ENCODE results near the gene COBL. TPM values are rescaled to one million over a fixed set of nuclear protein-coding genes. Genes with fewer than 3 reads are reported as not detected.

Gene COBL
- total RNA-seq, 2 donors from 2014 or later, result not detected

DNA sequence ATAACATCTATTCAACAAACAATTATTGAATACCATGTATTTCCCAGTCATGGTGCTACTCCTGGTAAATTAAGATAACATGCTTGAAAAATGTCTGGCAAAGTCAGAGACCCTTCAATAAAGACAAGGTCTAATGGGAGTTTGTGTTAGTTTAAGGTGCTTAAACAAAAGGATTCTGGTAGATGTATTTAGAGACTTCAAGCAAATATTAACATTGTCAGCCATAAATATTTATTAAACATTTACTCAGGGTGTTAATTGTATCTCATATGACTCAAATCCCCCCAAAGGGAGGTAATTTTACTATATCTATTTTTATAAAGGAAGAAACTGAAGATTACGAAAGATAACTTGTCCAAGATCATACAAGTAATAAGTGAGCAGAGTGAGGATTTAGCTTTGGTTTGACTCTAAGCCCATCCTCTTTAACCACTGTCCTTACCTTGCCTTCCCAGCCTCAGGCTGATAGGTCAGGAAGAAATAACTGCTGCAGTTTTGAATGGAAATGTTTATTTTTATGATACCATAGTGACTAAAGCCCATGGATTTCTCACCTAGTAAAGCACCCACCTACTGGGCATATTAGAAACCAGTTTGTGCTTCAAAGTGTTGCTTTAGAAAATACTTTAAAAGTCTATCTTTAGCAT, 215.4 kb downstream of the COBL start:
- Mint-ChIP-seq H3K4me3 (no peak overlapping the region), H3K9me3 (peaks cover under 1% of the 10 kb centered on the region), H3K27ac (no peak overlapping the region), H3K4me1 (ENCODE audit: low read depth in 2 of 2) (no peaks in the 10 kb centered on the region), H3K27me3 (peaks cover 5 to 14% of the 10 kb centered on the region in 2 donors), H3K36me3 (no peaks in the 10 kb centered on the region)
- DNase-seq (ENCODE audit: low spot score), result no peak
- no peak for ATAC-seq

DNA sequence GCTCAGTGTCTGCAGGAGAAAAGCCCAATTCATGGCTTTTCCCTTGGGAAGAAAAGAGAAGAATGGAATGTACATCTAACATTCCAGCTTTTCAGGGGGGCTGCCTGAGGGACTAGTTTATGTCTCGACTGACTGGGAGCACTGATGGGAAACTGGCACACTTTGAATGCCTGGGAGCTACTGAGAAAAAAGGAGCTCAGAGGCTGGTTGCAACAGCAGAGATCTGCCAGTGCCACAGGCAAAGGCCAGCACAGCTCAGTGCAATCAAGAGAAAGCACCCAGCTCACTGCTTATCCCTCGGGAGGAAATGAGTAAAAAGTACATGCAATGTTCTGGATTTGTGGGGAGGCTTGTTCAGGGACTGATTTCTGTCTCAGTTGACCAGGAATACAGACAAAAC, 226.2 kb downstream of the COBL start:
- H3K27me3 Mint-ChIP-seq, result peaks cover 9 to 12% of the 10 kb centered on the region in 2 donors
- H3K4me3 Mint-ChIP-seq, result no peak overlapping the region
- DNase-seq (ENCODE audit: low spot score) (no peak), ATAC-seq (no peak)
- peaks cover 17% of the 10 kb centered on the region for H3K36me3 Mint-ChIP-seq
- no peaks in the 10 kb centered on the region for H3K4me1 Mint-ChIP-seq (ENCODE audit: low read depth in 2 of 2)
- no peak overlapping the region for H3K27ac Mint-ChIP-seq
- peaks cover 22% of the 10 kb centered on the region for H3K9me3 Mint-ChIP-seq

DNA sequence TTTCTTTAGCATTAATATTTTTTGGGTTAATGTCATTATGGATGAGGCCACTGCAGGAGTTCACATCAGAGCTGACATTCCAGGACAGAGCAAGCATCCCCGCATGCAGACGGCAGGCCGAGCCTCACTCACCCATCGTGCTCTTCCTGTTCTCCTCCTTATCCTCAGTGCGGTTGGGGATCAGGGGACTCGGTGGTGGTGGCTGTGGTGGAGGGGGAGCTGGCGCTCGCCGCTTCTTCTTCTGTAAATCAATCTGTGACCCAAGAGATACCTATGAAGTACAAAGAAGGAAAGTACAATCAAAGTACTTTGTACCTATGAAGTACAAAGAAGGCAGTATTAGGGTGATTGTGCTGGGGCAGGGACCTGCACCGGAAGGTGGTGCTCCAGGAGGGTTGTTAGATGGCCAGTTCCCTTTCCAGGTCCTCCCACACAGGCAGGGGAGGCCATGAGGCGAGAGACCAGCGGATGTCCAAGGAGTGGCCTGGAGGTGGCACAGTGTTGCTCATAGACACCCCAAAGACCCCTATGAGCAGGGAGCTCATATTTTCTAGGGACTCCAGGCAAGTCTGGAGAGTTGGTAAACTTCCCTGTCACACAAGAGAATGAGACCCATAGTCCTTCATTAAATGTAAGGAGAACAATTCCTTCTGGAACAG, 231.4 kb downstream of the COBL start:
- Mint-ChIP-seq H3K36me3 (no peaks in the 10 kb centered on the region), H3K4me3 (no peak overlapping the region), H3K4me1 (ENCODE audit: low read depth in 2 of 2) (no peaks in the 10 kb centered on the region), H3K27ac (no peak overlapping the region), H3K9me3 (no peaks in the 10 kb centered on the region), H3K27me3 (peaks cover 0 to 2% of the 10 kb centered on the region in 2 donors)
- DNase-seq (ENCODE audit: low spot score), result no peak
- ATAC-seq, result peak in 1 of 2 donors; percentile 26

- no peaks in the 10 kb centered on the region for H3K9me3 Mint-ChIP-seq
- ATAC-seq, result no peak
- H3K4me1 Mint-ChIP-seq (ENCODE audit: low read depth in 2 of 2), result no peaks in the 10 kb centered on the region
- no peak overlapping the region for H3K27ac Mint-ChIP-seq
- peaks cover 0 to 2% of the 10 kb centered on the region in 2 donors for H3K27me3 Mint-ChIP-seq
- no peak overlapping the region for H3K4me3 Mint-ChIP-seq
- no peak for DNase-seq (ENCODE audit: low spot score)
- no peaks in the 10 kb centered on the region for H3K36me3 Mint-ChIP-seq
Observed at GRCh38 chr7:51084121-51084520, 232.5 kb downstream of the COBL start.

- Mint-ChIP-seq H3K27me3 (peaks cover 0 to 4% of the 10 kb centered on the region in 2 donors), H3K4me1 (ENCODE audit: low read depth in 2 of 2) (no peaks in the 10 kb centered on the region), H3K9me3 (no peaks in the 10 kb centered on the region), H3K4me3 (no peak overlapping the region), H3K36me3 (no peaks in the 10 kb centered on the region), H3K27ac (no peak overlapping the region)
- DNase-seq (ENCODE audit: low spot score) (no peak), ATAC-seq (no peak)
Observed at GRCh38 chr7:51082940-51083533, 233.6 kb downstream of the COBL start.

DNA sequence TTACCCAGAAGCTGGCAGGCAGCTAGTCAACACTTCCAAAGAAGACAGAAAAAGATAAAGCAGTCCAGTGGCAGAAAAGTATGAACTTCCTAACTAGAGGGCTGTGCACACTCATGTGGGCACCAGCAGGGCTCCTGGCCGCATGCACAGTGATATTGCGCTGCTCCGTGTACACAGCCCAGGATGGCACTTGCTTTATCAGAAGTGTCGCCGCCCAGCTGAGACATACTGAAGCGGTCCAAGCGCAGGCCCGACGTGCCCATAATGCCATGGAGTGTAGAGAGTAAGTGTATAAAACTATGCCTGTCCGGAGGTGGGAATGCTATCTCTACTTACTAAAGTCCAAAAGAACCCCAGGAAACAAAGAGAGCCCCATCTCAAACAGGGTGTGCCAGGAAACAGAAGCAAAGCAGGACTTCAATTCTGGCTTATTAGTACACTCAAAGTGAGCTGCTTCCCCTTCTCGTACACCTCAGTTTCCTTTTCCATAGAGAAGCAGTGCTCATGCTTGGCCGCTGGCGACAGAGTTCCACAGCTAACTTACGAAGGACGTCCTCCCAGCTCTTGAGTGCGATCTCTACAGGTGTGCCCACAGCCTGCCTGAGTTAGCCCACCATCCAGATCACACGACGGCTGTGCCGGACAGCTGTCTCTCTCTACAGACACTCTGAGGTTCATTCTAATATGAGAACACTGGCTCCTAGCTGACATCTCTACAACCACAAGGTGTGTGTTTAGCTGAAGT, 234.3 kb downstream of the COBL start:
- no peak overlapping the region for H3K4me3 Mint-ChIP-seq
- DNase-seq (ENCODE audit: low spot score) (no peak), ATAC-seq (no peak)
- H3K4me1 Mint-ChIP-seq (ENCODE audit: low read depth in 2 of 2), result no peaks in the 10 kb centered on the region
- no peak overlapping the region for H3K27ac Mint-ChIP-seq
- peaks cover 0 to 6% of the 10 kb centered on the region in 2 donors for H3K27me3 Mint-ChIP-seq
- no peaks in the 10 kb centered on the region for H3K36me3 Mint-ChIP-seq
- no peaks in the 10 kb centered on the region for H3K9me3 Mint-ChIP-seq

- Mint-ChIP-seq H3K9me3 (no peaks in the 10 kb centered on the region), H3K4me3 (no peak overlapping the region), H3K27ac (no peak overlapping the region), H3K27me3 (peaks cover 0 to 6% of the 10 kb centered on the region in 2 donors), H3K36me3 (no peaks in the 10 kb centered on the region), H3K4me1 (ENCODE audit: low read depth in 2 of 2) (no peaks in the 10 kb centered on the region)
- peak in 1 of 2 donors; percentile 5 for ATAC-seq
- DNase-seq (ENCODE audit: low spot score), result no peak
Observed at GRCh38 chr7:51081270-51081890, 235.2 kb downstream of the COBL start.

DNA sequence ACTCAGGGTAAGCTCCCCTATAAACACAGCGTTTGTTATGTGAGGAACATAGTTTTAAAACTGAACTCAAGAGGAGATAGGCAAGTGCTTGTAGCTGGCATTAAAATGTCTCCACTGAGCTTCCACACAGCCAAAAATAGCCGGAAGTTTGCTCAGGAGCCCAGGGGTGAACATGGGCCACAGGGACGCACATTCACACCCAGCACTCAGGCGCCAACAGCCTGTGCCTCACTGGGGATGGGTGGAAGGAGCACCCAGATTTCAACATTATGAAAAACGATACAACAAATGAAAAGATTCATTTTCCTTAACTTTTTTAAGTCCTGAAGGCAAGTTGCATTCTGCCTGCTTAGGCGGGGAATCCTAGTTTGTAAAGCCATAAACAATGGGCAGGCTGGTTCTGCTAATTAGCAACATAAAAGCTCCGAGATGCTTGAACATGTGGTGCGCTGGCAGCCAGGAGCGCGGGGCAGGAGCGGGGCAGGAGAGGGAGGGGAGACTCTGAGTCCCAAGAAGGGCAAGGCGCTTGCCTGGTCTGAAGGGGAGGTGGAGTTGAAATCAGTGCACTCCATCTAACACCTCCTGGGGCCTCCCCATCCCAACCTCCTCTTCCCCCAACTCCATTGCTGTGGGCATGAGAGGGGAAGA, 235.9 kb downstream of the COBL start:
- no peak overlapping the region for H3K27ac Mint-ChIP-seq
- ATAC-seq (no peak), DNase-seq (ENCODE audit: low spot score) (no peak)
- no peak overlapping the region for H3K4me3 Mint-ChIP-seq
- H3K9me3 Mint-ChIP-seq, result no peaks in the 10 kb centered on the region
- peaks cover 0 to 7% of the 10 kb centered on the region in 2 donors for H3K27me3 Mint-ChIP-seq
- H3K36me3 Mint-ChIP-seq, result no peaks in the 10 kb centered on the region
- H3K4me1 Mint-ChIP-seq (ENCODE audit: low read depth in 2 of 2), result peaks cover 0 to 2% of the 10 kb centered on the region in 2 donors

DNA sequence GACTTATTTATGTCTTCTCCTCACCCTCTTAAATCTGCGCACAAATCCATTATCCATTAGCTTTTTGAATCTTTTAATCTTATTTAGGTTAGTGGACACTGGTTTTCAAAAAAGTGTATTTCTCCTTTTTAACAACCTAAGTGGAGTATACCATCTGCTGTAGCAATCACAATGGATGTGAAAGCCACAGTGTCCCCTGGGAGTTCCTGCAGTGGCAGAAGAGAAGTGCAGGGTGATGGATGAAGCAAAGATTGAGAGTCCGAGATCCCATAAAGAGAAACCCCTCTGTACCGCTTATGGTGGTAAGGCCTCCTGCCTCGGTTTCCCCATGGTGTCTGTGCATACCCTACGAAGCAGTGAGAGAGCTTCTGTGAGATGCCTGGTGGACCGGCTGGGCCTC, 236.4 kb downstream of the COBL start:
- Mint-ChIP-seq H3K27ac (no peak overlapping the region), H3K36me3 (no peaks in the 10 kb centered on the region), H3K4me1 (ENCODE audit: low read depth in 2 of 2) (peaks cover 0 to 2% of the 10 kb centered on the region in 2 donors), H3K27me3 (peaks cover 0 to 7% of the 10 kb centered on the region in 2 donors), H3K4me3 (no peak overlapping the region), H3K9me3 (no peaks in the 10 kb centered on the region)
- ATAC-seq (no peak), DNase-seq (ENCODE audit: low spot score) (no peak)

DNA sequence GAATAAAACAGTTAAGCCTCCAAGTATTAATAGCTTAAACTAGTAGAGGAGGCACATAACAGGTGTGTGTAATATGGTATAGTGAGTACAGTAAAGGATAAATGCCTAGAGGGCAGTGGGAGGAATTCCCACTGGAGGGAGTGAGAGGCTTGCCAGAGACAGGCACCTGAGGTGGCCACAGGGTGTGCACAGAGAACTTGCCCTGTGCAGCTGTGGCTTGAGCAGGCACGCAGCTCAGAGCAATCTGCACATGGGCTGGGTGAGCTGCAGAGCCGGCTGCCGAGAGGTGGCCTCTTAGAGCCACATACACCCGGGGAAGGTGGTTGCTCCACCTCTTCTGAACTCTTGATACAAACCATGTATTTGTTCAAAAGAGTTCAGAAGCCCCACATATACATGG, 237.1 kb downstream of the COBL start:
- H3K4me3 Mint-ChIP-seq, result no peak overlapping the region
- no peaks in the 10 kb centered on the region for H3K36me3 Mint-ChIP-seq

GRCh38 chr7:51078653-51079052, 238.0 kb downstream of the COBL start:
- DNase-seq (ENCODE audit: low spot score) (no peak), ATAC-seq (no peak)
- no peak overlapping the region for H3K27ac Mint-ChIP-seq
- peaks cover 0 to 7% of the 10 kb centered on the region in 2 donors for H3K27me3 Mint-ChIP-seq
- H3K36me3 Mint-ChIP-seq, result no peaks in the 10 kb centered on the region
- no peak overlapping the region for H3K4me3 Mint-ChIP-seq
- no peaks in the 10 kb centered on the region for H3K9me3 Mint-ChIP-seq
- H3K4me1 Mint-ChIP-seq (ENCODE audit: low read depth in 2 of 2), result peaks cover 0 to 2% of the 10 kb centered on the region in 2 donors

More for the DNA sequence above, 237.1 kb downstream of the COBL start:
- H3K9me3 Mint-ChIP-seq, result no peaks in the 10 kb centered on the region
- ATAC-seq, result peak in 1 of 2 donors; percentile 1
- peaks cover 0 to 7% of the 10 kb centered on the region in 2 donors for H3K27me3 Mint-ChIP-seq
- H3K4me1 Mint-ChIP-seq (ENCODE audit: low read depth in 2 of 2), result peaks cover 0 to 2% of the 10 kb centered on the region in 2 donors
- DNase-seq (ENCODE audit: low spot score), result no peak
- H3K27ac Mint-ChIP-seq, result no peak overlapping the region

- Mint-ChIP-seq H3K4me3 (no peak overlapping the region), H3K4me1 (ENCODE audit: low read depth in 2 of 2) (peaks cover 0 to 2% of the 10 kb centered on the region in 2 donors), H3K36me3 (no peaks in the 10 kb centered on the region), H3K27me3 (peaks cover 0 to 7% of the 10 kb centered on the region in 2 donors), H3K27ac (no peak overlapping the region), H3K9me3 (no peaks in the 10 kb centered on the region)
- ATAC-seq (peak in 1 of 2 donors; percentile 11), DNase-seq (ENCODE audit: low spot score) (no peak)
Observed at GRCh38 chr7:51077987-51078370, 238.6 kb downstream of the COBL start.

Data from natural killer cell treated with Interleukin-12 subunit alpha and Interleukin-12 subunit beta and Interleukin-15 and Interleukin-18, amount 100 ng/mL, for 72 hours (primary cell).